ENCODE measurements around the gene SF3B2.
"Not testable (repeated sequence)": the region's sequence is repeated elsewhere in the genome, so short reads cannot be mapped to it uniquely, and the experiment has no call there.

Gene SF3B2

DNA sequence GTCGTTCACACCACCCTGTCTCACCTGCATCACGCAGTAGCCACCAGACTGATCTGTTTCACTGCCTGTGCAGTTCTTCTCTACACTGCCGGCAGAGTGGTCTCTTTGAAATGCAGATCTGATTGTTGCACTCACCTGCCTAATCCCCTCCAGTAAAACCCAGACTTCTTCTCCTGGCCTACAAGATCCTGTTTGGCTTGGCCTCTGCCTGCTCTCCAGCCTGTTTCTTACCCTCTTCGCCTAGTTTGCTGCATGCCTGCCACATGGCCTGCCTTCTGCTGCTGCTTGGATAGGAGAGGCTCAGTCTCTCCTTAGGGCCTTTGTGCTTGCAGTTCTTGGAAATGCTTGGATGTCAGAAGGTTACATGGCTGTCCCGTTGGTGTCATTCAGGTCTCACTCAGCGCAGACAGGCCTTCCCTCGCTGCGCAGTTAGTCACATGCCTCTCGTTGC is 59.9 kb downstream of the SF3B2 start:
- TF ChIP-seq EZH2 (IDR thresholded peaks at IDR 0.05; ENCODE audit: borderline replicate concordance, low read depth, low read length, severe bottlenecking): no peak
- TF ChIP-seq, protein P1, sequence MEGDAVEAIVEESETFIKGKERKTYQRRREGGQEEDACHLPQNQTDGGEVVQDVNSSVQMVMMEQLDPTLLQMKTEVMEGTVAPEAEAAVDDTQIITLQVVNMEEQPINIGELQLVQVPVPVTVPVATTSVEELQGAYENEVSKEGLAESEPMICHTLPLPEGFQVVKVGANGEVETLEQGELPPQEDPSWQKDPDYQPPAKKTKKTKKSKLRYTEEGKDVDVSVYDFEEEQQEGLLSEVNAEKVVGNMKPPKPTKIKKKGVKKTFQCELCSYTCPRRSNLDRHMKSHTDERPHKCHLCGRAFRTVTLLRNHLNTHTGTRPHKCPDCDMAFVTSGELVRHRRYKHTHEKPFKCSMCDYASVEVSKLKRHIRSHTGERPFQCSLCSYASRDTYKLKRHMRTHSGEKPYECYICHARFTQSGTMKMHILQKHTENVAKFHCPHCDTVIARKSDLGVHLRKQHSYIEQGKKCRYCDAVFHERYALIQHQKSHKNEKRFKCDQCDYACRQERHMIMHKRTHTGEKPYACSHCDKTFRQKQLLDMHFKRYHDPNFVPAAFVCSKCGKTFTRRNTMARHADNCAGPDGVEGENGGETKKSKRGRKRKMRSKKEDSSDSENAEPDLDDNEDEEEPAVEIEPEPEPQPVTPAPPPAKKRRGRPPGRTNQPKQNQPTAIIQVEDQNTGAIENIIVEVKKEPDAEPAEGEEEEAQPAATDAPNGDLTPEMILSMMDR (IDR thresholded peaks at IDR 0.05; ENCODE audit: borderline replicate concordance, extremely low read depth, low read length, poor library complexity, severe bottlenecking): no peak
- no peak for DNase-seq
- no peaks in the 10 kb centered on the region for H3K27me3 ChIP-seq (ENCODE audit: insufficient read depth, low read length, poor library complexity)
- H3K9me3 ChIP-seq (ENCODE audit: insufficient read depth, low read length, severe bottlenecking): no peaks in the 10 kb centered on the region
- no peak overlapping the region for H2AFZ ChIP-seq (ENCODE audit: low read depth, low read length)
- no peaks in the 10 kb centered on the region; the same call in 1 of the 2 replicates for H3K79me2 ChIP-seq (ENCODE audit: insufficient read depth, low read length)
- H3K36me3 ChIP-seq (ENCODE audit: insufficient read depth, low read length): no peaks in the 10 kb centered on the region
- no peak overlapping the region for H3K4me2 ChIP-seq (ENCODE audit: insufficient read depth, low read length)
- no peak overlapping the region for H3K27ac ChIP-seq (ENCODE audit: low read length)
- H3K4me1 ChIP-seq (ENCODE audit: insufficient read depth, low read length): peaks cover 7% of the 10 kb centered on the region
- ATAC-seq (ENCODE audit: insufficient read depth, low read depth): no peak
- no peak overlapping the region for H3K4me3 ChIP-seq (ENCODE audit: low read depth in 1 of 2, low read length in 2 of 2)
- 0 out of 2 replicates have a peak, but pooled peaks cover 8% of the 10 kb centered on the region for H4K20me1 ChIP-seq (ENCODE audit: insufficient read depth, low read length)
- no peak overlapping the region for H3K9ac ChIP-seq (ENCODE audit: low read depth, low read length)

- TF ChIP-seq, protein P1 (IDR thresholded peaks at IDR 0.05; ENCODE audit: borderline replicate concordance, extremely low read depth, low read length, poor library complexity, severe bottlenecking): no peak
- no peak for TF ChIP-seq EZH2 (IDR thresholded peaks at IDR 0.05; ENCODE audit: borderline replicate concordance, low read depth, low read length, severe bottlenecking)
Observed at GRCh38 chr11:66112601-66113499, 60.7 kb downstream of the SF3B2 start.

DNA sequence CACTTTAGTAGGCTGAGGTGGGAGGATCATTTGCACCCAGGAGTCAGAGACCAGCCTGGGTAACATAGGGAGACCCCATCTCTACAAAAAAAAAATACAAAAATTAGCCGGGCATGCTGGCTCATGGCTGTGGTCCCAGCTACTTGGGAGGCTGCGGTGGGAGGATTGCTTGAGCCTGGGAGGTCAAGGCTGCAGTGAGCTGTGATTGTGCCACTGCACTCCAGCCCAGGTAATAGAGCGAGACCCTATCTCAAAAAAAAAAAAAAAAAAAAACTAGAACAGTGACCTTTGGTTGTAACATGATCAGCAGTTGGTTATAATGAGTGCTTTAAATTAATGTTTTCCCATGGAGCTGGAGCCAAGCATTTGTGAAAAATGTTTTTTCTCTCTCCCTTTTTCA is 62.8 kb downstream of the SF3B2 start:
- H3K9ac ChIP-seq (ENCODE audit: low read depth, low read length); DNase-seq; H3K36me3 ChIP-seq (ENCODE audit: insufficient read depth, low read length); H3K4me3 ChIP-seq (ENCODE audit: low read depth in 1 of 2, low read length in 2 of 2); H3K4me1 ChIP-seq (ENCODE audit: insufficient read depth, low read length); ATAC-seq (ENCODE audit: insufficient read depth, low read depth); H3K27me3 ChIP-seq (ENCODE audit: insufficient read depth, low read length, poor library complexity); H4K20me1 ChIP-seq (ENCODE audit: insufficient read depth, low read length); H3K27ac ChIP-seq (ENCODE audit: low read length); H3K79me2 ChIP-seq (ENCODE audit: insufficient read depth, low read length); H3K9me3 ChIP-seq (ENCODE audit: insufficient read depth, low read length, severe bottlenecking); H3K4me2 ChIP-seq (ENCODE audit: insufficient read depth, low read length); H2AFZ ChIP-seq (ENCODE audit: low read depth, low read length): not testable (repeated sequence)

More at GRCh38 chr11:66112601-66113499, 60.7 kb downstream of the SF3B2 start:
- Histone ChIP-seq H3K27me3 (ENCODE audit: insufficient read depth, low read length, poor library complexity) (no peaks in the 10 kb centered on the region), H3K4me1 (ENCODE audit: insufficient read depth, low read length) (peaks cover 7% of the 10 kb centered on the region), H3K4me3 (ENCODE audit: low read depth in 1 of 2, low read length in 2 of 2) (no peak overlapping the region), H2AFZ (ENCODE audit: low read depth, low read length) (no peak overlapping the region), H3K9ac (ENCODE audit: low read depth, low read length) (no peak overlapping the region), H3K36me3 (ENCODE audit: insufficient read depth, low read length) (no peaks in the 10 kb centered on the region), H3K27ac (ENCODE audit: low read length) (no peak overlapping the region), H3K4me2 (ENCODE audit: insufficient read depth, low read length) (no peak overlapping the region), H4K20me1 (ENCODE audit: insufficient read depth, low read length) (0 out of 2 replicates have a peak, but pooled peaks cover 8% of the 10 kb centered on the region), H3K9me3 (ENCODE audit: insufficient read depth, low read length, severe bottlenecking) (no peaks in the 10 kb centered on the region), H3K79me2 (ENCODE audit: insufficient read depth, low read length) (no peaks in the 10 kb centered on the region; the same call in 1 of the 2 replicates)
- ATAC-seq (ENCODE audit: insufficient read depth, low read depth): no peak
- DNase-seq: no peak

GRCh38 chr11:66115638-66116301 is 63.6 kb downstream of the SF3B2 start:
- no peaks in the 10 kb centered on the region; the same call in 1 of the 2 replicates for H3K79me2 ChIP-seq (ENCODE audit: insufficient read depth, low read length)
- no peak overlapping the region for H3K4me3 ChIP-seq (ENCODE audit: low read depth in 1 of 2, low read length in 2 of 2)
- no peak overlapping the region for H3K4me2 ChIP-seq (ENCODE audit: insufficient read depth, low read length)
- no peak overlapping the region for H2AFZ ChIP-seq (ENCODE audit: low read depth, low read length)
- peaks cover 7% of the 10 kb centered on the region; the same call in 1 of the 2 replicates for H4K20me1 ChIP-seq (ENCODE audit: insufficient read depth, low read length)
- DNase-seq (no peak), ATAC-seq (ENCODE audit: insufficient read depth, low read depth) (peak; percentile 73)
- no peak overlapping the region for H3K9ac ChIP-seq (ENCODE audit: low read depth, low read length)
- no peaks in the 10 kb centered on the region for H3K27me3 ChIP-seq (ENCODE audit: insufficient read depth, low read length, poor library complexity)
- H3K27ac ChIP-seq (ENCODE audit: low read length): no peak overlapping the region
- no peaks in the 10 kb centered on the region for H3K36me3 ChIP-seq (ENCODE audit: insufficient read depth, low read length)
- TF ChIP-seq EZH2 (IDR thresholded peaks at IDR 0.05; ENCODE audit: borderline replicate concordance, low read depth, low read length, severe bottlenecking): no peak
- TF ChIP-seq, protein P1 (IDR thresholded peaks at IDR 0.05; ENCODE audit: borderline replicate concordance, extremely low read depth, low read length, poor library complexity, severe bottlenecking): no peak
- peaks cover 7% of the 10 kb centered on the region for H3K4me1 ChIP-seq (ENCODE audit: insufficient read depth, low read length)
- H3K9me3 ChIP-seq (ENCODE audit: insufficient read depth, low read length, severe bottlenecking): no peaks in the 10 kb centered on the region

All from DND-41 (cell line).